H9 (cell line): ENCODE data around the gene ABCC4. TPM values are rescaled to one million over a fixed set of nuclear protein-coding genes. Genes with fewer than 3 reads are reported as not detected.

Source experiments
- DNase-seq: peaks from one replicate; pipeline ENCODE4 v3.0.0-alpha.2; 2017
- H2AFZ ChIP-seq: one replicate; pipeline ENCODE4 v1.6.1; 2013; ENCODE audit warnings: mild to moderate bottlenecking, low read length, control low read depth, moderate library complexity
- H2AK5ac ChIP-seq: 2 replicates; pipeline ENCODE4 v1.6.1; 2013; ENCODE audit warnings: low read length, control low read depth, mixed read lengths; ENCODE audit not compliant: insufficient read length
- H2BK120ac ChIP-seq: one replicate; pipeline ENCODE4 v1.6.1; 2013; ENCODE audit warnings: low read depth, mild to moderate bottlenecking, low read length, control low read depth, inconsistent platforms; ENCODE audit not compliant: poor library complexity, severe bottlenecking
- H2BK12ac ChIP-seq: 2 replicates; pipeline ENCODE4 v1.6.1; 2013; ENCODE audit warnings: low read length, control low read depth, mixed read lengths, low read depth; ENCODE audit not compliant: insufficient read length
- H2BK15ac ChIP-seq: 2 replicates; pipeline ENCODE4 v1.6.1; 2013; ENCODE audit warnings: low read depth, low read length, control low read depth
- H2BK20ac ChIP-seq: one replicate; pipeline ENCODE4 v1.6.1; 2013; ENCODE audit warnings: low read depth, mild to moderate bottlenecking, low read length, control low read depth, inconsistent platforms; ENCODE audit not compliant: poor library complexity, severe bottlenecking
- H2BK5ac ChIP-seq: 2 replicates; pipeline ENCODE4 v1.6.1; 2013; ENCODE audit warnings: low read length, control low read depth, mixed read lengths; ENCODE audit not compliant: insufficient read length
- H3K14ac ChIP-seq: 2 replicates; pipeline ENCODE4 v1.6.1; 2013; ENCODE audit warnings: low read length, control low read depth; ENCODE audit not compliant: insufficient read depth
- H3K18ac ChIP-seq: 2 replicates; pipeline ENCODE4 v1.6.1; 2013; ENCODE audit warnings: low read depth, mild to moderate bottlenecking, mixed read lengths, low read length, control low read depth; ENCODE audit not compliant: insufficient read length
- H3K23ac ChIP-seq: 2 replicates; pipeline ENCODE4 v1.6.1; 2013; ENCODE audit warnings: low read length, control low read depth, mixed read lengths, low read depth; ENCODE audit not compliant: insufficient read length
- H3K23me2 ChIP-seq: 2 replicates; pipeline ENCODE4 v1.6.1; 2013; ENCODE audit warnings: low read depth, mild to moderate bottlenecking, mixed read lengths, low read length, control low read depth; ENCODE audit not compliant: insufficient read length, poor library complexity, severe bottlenecking
- H3K27ac ChIP-seq: 2 replicates; pipeline ENCODE4 v1.5.1; 2013; ENCODE audit warnings: low read length, control low read depth, mixed read lengths, low read depth; ENCODE audit not compliant: insufficient read length
- H3K27me3 ChIP-seq: 2 replicates; pipeline ENCODE4 v1.6.1; 2013; ENCODE audit warnings: low read length, control low read depth, inconsistent platforms; ENCODE audit not compliant: insufficient read depth
- H3K4ac ChIP-seq: 2 replicates; pipeline ENCODE4 v1.6.1; 2013; ENCODE audit warnings: low read depth, mild to moderate bottlenecking, control low read depth, inconsistent platforms, low read length, moderate library complexity
- H3K4me1 ChIP-seq: 2 replicates; pipeline ENCODE4 v1.6.1; 2013; ENCODE audit warnings: low read length, control low read depth, inconsistent platforms; ENCODE audit not compliant: insufficient read depth
- H3K4me2 ChIP-seq: 2 replicates; pipeline ENCODE4 v1.6.1; 2013; ENCODE audit warnings: low read length, control low read depth, mixed read lengths; ENCODE audit not compliant: insufficient read length, insufficient read depth
- H3K56ac ChIP-seq: 2 replicates; pipeline ENCODE4 v1.6.1; 2013; ENCODE audit warnings: low read depth, mild to moderate bottlenecking, mixed read lengths, low read length, control low read depth; ENCODE audit not compliant: insufficient read length
- H3K79me1 ChIP-seq: 2 replicates; pipeline ENCODE4 v1.6.1; 2013; ENCODE audit warnings: low read depth, mild to moderate bottlenecking, moderate library complexity, low read length, control low read depth, inconsistent platforms; ENCODE audit not compliant: insufficient read depth, poor library complexity, severe bottlenecking
- H3K79me2 ChIP-seq: 2 replicates; pipeline ENCODE4 v1.6.1; 2013; ENCODE audit warnings: low read length, control low read depth, inconsistent platforms; ENCODE audit not compliant: insufficient read depth
- H3K9ac ChIP-seq: 2 replicates; pipeline ENCODE4 v1.6.1; 2013; ENCODE audit warnings: low read length, control low read depth, mixed read lengths; ENCODE audit not compliant: insufficient read length; ENCODE audit errors: extremely low read depth
- H3K9me3 ChIP-seq: one replicate; pipeline ENCODE4 v1.6.1; 2013; ENCODE audit warnings: low read depth, low read length, inconsistent platforms; ENCODE audit not compliant: control insufficient read depth
- H3T11ph ChIP-seq: one replicate; pipeline ENCODE4 v1.6.1; 2013; ENCODE audit warnings: mild to moderate bottlenecking, low read length, control low read depth, inconsistent platforms
- H4K20me1 ChIP-seq: one replicate; pipeline ENCODE4 v1.6.1; 2013; ENCODE audit not compliant: control insufficient read depth, insufficient read length, insufficient read depth
- H4K5ac ChIP-seq: 2 replicates; pipeline ENCODE4 v1.6.1; 2013; ENCODE audit warnings: low read depth, mild to moderate bottlenecking, mixed read lengths, low read length, control low read depth; ENCODE audit not compliant: insufficient read length
- H4K8ac ChIP-seq: replicated peaks from 2 replicates; pipeline ENCODE4 v1.6.1; 2013; ENCODE audit warnings: low read length, control low read depth, mixed read lengths, low read depth; ENCODE audit not compliant: insufficient read length
- H4K91ac ChIP-seq: 2 replicates; pipeline ENCODE4 v1.6.1; 2013; ENCODE audit warnings: low read depth, mild to moderate bottlenecking, moderate library complexity, mixed read lengths, low read length, control low read depth; ENCODE audit not compliant: insufficient read length
- H3K27ac Mint-ChIP-seq, 3 experiments: 2 replicates in 2 of 3; 3 replicates in 1 of 3; pipeline ENCODE4 v1.8.0; 2020 to 2021; ENCODE audit warnings: mixed read lengths in 3 of 3, mild to moderate bottlenecking in 1 of 3, moderate library complexity in 1 of 3
- H3K27me3 Mint-ChIP-seq: 2 replicates; pipeline ENCODE4 v1.8.0; 2021; ENCODE audit warnings: low read depth, mild to moderate bottlenecking, moderate library complexity, mixed read lengths
- H3K36me3 Mint-ChIP-seq, 3 experiments: 2 replicates in 2 of 3; 3 replicates in 1 of 3; pipeline ENCODE4 v1.8.0; 2020 to 2021; ENCODE audit warnings: low read depth in 3 of 3, mixed read lengths in 3 of 3; ENCODE audit not compliant: insufficient read depth in 1 of 3
- H3K4me1 Mint-ChIP-seq, 2 experiments: 2 replicates each; pipeline ENCODE4 v1.8.0; 2020; ENCODE audit warnings: mixed read lengths in 2 of 2
- H3K4me3 Mint-ChIP-seq, 2 experiments: 2 replicates in 1 of 2; 3 replicates in 1 of 2; pipeline ENCODE4 v1.8.0; 2020 to 2021; ENCODE audit warnings: mild to moderate bottlenecking in 2 of 2, mixed read lengths in 2 of 2, moderate library complexity in 1 of 2
- H3K9me3 Mint-ChIP-seq, 2 experiments: 2 replicates in 1 of 2; 3 replicates in 1 of 2; pipeline ENCODE4 v1.8.0; 2020; ENCODE audit warnings: mild to moderate bottlenecking in 2 of 2, mixed read lengths in 2 of 2, moderate library complexity in 1 of 2
- CTCF ChIP-seq: fragments of 200-600 bp; sonication (generic); conservative IDR thresholded peaks from 3 replicates; pipeline ENCODE4 v1.8.0; 2021; ENCODE audit warnings: antibody characterized with exemption, mild to moderate bottlenecking
- WGBS: extraction: QIAGEN DNeasy Blood & Tissue Kit; methylation state at CpG from one replicate; pipeline ENCODE4 v1.1.7; 2013; ENCODE audit warnings: missing lambda C conversion rate, low lambda C conversion rate, mixed read lengths; ENCODE audit not compliant: insufficient read length; ENCODE audit errors: extremely low coverage; 5-methylcytosine and 5-hydroxymethylcytosine counted together
- total RNA-seq: library from RNA; stranded (reverse); gene quantifications from 2 replicates; pipeline ENCODE4 v1.2.1, GENCODE V29; 2021

The ABCC4 gene
- total RNA-seq, 1 experiment from 2014 or later: 5.9 TPM

- no peak for TF ChIP-seq CTCF
- no peak overlapping the region for H2AFZ ChIP-seq
Measured at GRCh38 chr13:95327190-95327589, 25.9 kb upstream of the ABCC4 start.

More at GRCh38 chr13:95327190-95327589, 25.9 kb upstream of the ABCC4 start:
- Histone ChIP-seq H4K91ac (no peak overlapping the region), H3K18ac (no peak overlapping the region), H3K4me1 (no peaks in the 10 kb centered on the region; the same call in 1 of the 2 replicates), H2BK12ac (no peak overlapping the region), H4K20me1 (no peaks in the 10 kb centered on the region), H4K5ac (no peak overlapping the region), H3K9ac (no peak overlapping the region), H2BK15ac (no peak overlapping the region), H3K27me3 (no peaks in the 10 kb centered on the region), H2BK5ac (no peak overlapping the region), H2BK20ac (no peak overlapping the region), H3K23ac (no peak overlapping the region), H3K79me2 (no peaks in the 10 kb centered on the region), H3K27ac (no peak overlapping the region), H3K56ac (no peak overlapping the region), H3K4ac (no peak overlapping the region), H3K4me2 (no peak overlapping the region), H3K14ac (no peak overlapping the region), H3K23me2 (no peaks in the 10 kb centered on the region), H3K79me1 (no peaks in the 10 kb centered on the region), H2AK5ac (no peak overlapping the region), H3K9me3 (no peaks in the 10 kb centered on the region), H3T11ph (no peak overlapping the region), H2BK120ac (no peak overlapping the region), H4K8ac (no peak overlapping the region)
- Mint-ChIP-seq H3K4me3 (no peak overlapping the region), H3K27me3 (peaks cover 2% of the 10 kb centered on the region), H3K27ac (no peak overlapping the region), H3K4me1 (peaks cover 0 to 3% of the 10 kb centered on the region in 2 experiments; a peak in 1 of 4 replicates), H3K36me3 (no peaks in the 10 kb centered on the region), H3K9me3 (no peaks in the 10 kb centered on the region)
- no peak for DNase-seq
- WGBS: no CpG with 5 or more reads among the region's 10 CpGs
